Activated T-helper 1 cell treated with Interleukin-2 at 50 U/mL for 16 hours (primary cell): ENCODE data around the gene FOXN3.
"Not testable (repeated sequence)": the region's sequence is repeated elsewhere in the genome, so short reads cannot be mapped to it uniquely, and the experiment has no call there.

Experiments
- DNase-seq: peaks from one replicate; pipeline ENCODE4 v3.0.0-alpha.2; 2020; ENCODE audit warnings: low read depth

The FOXN3 gene

DNA sequence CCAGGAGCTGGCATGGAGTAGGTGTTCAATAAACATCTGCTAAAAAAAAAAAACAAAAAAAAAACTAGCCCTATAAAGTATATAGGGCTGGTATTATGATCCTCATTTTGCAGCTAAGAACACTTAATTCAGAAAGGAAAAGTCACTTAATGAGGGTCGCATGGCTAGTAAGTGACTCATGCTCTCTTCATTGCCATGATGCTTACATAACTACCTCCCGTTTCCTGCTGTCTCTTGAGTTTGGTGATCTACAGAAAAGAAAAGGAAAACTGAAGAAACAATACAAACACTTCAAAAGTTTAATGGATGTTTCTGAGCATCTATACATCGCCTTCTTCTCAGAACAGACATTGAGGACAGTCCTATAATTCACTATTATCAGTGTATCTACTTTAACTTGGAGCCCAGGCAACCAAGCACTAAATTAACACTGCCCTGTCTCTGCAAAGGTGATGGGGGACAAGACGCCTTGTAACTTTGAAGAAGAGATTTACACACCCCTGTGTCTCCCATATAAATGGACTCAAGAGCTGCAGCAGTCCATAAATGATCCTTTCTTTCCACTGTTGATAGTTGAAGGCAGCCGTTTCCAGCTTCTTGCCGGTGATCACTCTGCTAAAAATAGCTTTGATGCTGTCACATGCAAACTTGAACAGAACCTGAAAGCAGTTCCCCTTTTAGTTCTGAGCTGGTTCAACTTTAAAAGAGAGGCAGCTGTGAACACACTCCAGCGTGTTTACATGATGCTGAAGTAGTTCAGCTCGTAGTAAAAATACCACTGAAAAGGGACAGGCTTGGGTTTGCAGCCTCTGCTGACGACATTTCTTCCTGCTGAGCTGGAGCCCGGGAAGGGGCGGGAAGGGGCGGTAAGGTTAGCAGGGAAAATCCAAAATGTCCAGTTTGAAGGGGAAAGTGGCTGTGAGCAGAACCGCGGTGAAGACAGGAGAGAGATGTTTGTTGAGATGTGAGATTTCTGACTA lies 113.3 kb downstream of the FOXN3 start:
- no peak for DNase-seq

DNA sequence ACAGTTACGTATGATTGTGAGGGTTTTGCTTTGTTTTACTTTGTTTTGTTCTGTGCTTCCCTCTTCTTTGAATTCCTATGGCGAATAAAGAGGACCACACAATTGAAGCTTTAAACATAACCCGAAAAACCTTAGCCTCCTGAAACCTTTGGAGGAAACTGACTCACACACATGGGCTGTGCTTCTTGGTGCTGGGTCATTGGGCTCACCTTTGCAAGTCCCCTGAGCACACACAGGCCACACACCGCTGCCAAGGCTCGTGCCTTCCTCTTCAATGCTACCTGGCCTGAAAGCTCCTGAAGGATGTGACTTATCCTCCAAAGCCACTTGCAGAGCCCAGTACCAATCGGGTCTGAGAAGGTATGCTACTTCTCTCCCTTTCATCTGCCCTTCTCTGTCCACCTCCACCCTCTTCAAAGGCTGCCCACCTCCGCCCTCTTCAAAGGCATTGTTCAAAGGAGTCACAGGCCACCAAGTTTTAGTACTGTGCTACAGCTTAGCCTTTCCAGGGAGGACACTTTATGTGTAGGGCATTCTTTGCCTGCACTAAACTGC lies 114.6 kb downstream of the FOXN3 start:
- no peak for DNase-seq

- DNase-seq = no peak
Observed at GRCh38 chr14:89299587-89299986, 117.4 kb downstream of the FOXN3 start.

DNA sequence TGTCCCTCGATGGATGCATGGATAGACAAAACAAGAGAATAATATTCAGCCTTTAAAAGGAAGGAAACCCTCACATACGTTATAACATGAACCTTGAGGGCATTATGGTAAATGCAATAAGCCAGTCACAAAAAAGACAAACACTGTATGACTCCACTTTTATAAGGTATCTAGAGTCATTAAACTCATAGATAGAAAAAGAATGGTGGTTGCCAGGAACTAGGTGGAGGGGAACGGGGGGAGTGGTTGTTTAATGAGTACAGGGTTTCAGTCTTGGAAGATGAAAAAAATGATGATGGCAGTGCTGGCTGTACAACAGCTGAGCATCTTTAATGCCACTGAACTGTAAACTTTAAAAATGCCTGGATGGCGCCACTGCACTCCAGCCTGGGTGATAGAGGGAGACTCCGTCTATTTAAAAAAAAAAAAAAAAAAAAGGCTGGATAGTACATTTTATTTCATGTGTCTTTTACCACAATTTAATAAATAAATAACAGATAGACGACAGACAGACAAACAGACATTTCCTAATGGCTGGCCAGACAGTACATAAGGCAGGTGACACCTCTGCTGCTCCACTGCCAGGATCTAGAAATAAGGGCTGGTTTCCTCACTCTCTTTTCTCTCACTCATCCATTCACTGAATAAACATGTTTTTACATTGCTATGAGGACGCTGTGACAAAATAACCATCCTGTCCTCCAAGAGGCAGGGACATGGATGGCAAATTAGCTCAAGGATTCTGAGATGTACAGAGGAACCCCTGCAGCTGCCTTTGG lies 118.8 kb downstream of the FOXN3 start:
- no peak for DNase-seq

GRCh38 chr14:89296281-89296745 lies 120.7 kb downstream of the FOXN3 start:
- DNase-seq = no peak

GRCh38 chr14:89294872-89295271 lies 122.2 kb downstream of the FOXN3 start:
- DNase-seq = no peak

GRCh38 chr14:89294469-89294868 lies 122.6 kb downstream of the FOXN3 start:
- not testable (repeated sequence) for DNase-seq

DNA sequence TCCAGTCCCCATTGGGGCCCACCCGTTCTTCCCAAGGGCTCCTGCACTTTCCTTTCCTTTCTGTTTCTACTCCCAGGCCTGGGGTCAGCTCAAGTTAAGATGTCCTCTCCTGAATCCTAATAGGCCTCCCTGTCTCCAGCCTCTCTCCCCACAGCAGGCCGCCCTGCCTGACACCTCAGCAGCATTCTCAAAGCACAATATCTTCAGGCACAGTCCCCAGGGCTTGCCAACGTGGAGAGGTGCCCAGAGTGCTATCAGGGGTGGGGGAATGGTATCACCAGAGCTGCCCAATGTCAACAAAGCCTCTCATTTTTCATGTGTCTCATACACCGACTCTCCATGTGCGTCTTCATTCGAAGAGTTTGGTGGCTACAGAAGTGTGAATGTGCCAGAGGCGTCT lies 123.0 kb downstream of the FOXN3 start:
- DNase-seq = no peak

DNA sequence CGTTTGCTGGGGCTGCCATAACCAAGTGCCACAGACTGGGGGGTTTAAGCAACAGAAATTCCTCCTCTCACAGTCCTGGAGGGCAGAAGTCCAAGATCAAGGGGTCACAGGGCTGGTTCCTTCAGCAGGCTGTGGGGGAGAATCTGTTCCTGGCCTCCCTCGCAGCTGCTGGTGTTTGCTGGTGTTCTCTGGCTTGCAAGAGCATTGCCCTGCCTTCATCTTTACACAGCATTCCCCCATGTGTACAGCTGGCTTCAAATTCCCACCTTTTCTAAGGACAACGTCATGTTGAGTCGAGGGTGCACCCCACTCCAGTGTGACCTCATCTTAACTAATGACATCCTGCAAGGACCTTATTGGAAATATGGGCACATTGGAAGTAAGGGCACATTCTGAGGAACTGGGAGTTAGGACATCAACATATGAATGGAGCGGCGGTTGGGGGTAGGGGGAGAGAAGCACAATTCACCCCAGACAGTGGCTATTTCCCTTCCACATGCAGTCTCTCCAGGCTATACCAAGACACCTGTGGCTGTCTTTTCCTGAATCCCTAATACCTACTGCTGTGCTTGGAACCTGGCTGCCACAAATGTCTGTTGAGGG lies 123.6 kb downstream of the FOXN3 start:
- no peak for DNase-seq

GRCh38 chr14:89292579-89293313 lies 124.3 kb downstream of the FOXN3 start:
- DNase-seq = no peak

DNA sequence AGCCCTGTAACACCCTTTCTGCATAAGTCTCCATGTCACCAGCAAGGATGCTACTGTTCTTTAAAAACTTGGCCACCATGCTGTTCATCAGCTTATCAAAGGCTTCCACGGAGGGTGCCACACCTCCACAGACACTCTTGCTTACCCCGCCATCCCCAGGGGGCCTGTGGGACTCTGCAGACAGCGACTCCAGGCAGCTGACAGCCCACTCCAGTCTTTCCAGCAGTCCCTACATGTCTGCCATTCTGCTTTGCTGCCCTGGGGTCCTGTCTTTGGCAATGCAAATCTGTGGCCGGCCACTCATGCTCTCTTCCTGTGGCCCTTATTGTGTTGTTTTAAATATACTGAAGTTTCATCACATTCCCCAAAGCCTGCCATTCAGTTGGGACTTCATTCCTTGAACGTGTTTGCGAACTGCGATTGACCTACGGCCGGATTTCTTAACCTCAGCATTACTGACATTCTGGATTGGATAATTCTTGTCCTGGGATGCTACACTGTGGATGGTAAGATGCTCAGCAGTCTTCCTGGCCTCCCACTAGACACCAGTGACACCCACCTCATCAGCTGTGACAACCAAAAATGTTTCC lies 125.6 kb downstream of the FOXN3 start:
- DNase-seq = no peak

GRCh38 chr14:89290813-89291212 lies 126.2 kb downstream of the FOXN3 start:
- no peak for DNase-seq

GRCh38 chr14:89289477-89289876 lies 127.6 kb downstream of the FOXN3 start:
- no peak for DNase-seq

DNA sequence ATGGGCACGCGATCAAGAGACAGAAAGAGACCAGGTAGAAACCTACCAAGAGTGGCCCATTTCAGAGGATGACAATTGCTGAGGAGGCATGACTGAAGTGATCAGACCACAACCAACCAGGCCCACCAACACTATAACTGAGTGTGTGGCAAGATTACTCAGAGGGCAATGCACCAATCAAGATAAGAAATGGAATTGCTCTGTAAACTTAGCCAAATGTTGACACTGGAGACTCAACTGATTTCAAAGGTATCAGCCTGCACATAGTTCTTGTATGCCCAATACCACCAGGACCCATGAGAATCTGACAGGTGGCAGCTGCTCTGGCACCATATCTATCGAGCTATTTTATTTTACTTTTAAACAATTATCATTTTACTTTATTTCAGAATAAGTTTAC lies 128.9 kb downstream of the FOXN3 start:
- DNase-seq = no peak

DNA sequence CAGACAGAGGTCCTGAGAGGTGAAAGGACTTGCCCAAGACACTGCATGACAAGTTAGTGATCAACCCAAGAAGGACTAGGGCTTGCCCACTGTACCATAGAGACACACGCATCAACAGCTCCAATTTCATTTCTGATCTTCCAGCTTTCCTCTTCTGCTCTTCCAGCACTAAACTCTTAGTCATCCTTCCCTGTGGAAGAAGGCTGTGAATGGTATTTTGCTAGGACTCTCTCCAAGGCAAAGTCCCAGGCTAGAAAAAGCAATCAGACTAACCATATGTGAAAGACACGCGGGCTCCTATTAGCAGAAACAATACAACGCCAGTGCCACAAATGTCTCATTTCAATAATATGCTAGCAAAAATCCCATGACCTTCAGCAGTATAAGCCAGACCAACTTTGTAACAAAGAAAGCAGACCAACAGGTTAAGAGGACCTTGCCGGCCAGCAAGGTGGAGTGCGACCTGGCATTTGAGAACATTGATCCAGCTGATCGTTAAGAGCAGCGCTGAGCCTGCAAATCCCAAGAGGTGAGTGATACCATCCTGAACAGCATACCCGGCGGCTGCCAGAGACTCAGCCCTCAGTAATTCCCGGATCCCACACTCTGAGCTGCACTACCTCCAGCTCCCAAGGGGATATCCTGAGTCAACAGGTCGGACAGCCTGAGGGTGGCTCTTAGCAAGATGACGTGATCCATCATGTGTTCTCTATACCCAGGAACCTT lies 132.5 kb downstream of the FOXN3 start:
- no peak for DNase-seq

DNA sequence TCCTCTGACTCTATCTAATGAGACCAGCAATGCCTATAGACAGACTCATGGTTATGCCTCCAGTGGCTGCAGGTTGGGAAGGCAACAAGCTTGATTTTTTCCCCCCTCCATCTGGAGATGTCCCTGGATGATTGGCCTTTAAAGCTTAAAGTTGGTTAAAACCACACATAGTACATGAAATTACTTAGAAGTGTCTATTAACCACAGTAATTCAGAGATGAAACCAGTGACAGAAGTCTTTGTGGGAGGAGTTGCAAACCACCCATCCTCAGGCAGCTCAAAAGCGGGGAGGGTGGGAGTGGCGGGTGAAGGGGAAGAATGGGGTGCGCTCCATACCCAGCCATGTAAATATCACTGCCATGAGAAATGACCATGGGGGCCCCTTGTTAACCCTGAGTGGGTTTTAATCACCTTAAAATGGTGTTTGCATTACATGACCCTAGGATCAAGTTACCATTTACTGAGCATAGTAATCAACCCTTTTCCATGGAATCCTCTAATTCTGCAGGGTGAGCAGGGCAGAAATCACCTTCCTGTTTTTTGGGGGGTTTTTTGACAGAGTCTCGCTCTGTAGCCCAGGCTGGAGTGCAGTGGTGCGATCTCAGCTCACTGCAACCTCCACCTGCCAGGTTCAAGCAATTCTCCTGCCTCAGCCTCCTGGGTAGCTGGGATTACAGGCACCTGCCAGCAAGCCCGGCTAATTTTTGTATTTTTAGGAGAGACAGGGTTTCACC lies 133.5 kb downstream of the FOXN3 start:
- no peak for DNase-seq

DNA sequence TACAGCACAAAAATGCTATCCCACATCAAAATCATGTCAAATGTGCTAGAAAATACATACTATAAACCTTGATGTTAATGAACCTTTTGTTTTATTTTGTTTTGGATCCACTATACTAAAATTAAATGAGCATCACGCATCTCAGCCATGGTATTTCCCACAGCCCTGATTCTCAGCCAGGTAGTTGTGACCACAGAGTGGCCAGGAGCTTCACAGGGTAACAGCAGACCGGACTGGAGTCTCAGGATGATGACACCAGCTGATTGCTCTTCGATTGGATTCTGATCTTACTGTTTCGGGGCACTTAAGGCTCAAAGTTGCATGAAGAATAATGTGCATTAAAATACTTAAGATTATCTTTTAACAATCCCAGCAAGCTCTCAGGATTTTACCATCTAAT lies 134.8 kb downstream of the FOXN3 start:
- no peak for DNase-seq

GRCh38 chr14:89280600-89280999 lies 136.4 kb downstream of the FOXN3 start:
- DNase-seq = no peak

DNA sequence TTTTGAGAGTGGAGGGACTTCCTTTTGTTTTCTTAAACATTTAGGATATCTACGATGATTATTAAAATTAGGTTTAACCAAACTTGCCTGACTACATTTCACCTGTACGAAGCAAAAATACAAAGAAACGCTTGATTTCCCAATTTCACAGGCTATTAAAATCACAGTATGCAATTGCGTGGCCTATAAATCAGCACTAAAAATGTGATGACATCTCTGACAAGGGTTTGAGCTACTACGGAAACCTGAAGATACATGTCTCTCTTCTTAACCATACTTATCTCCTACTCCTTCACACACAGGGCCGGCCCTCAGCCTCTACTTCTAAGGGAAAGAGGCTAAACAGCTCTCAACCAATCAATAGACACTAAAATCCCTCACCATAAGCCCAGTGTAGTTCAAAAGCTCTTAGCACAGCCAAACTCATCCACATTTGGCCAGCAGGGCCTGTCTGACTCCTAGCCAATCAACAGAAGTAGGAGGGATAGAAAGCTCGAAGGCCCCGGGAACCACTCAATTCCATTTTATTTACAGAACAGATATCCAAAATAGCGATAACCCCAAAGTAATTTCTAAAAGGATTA lies 137.3 kb downstream of the FOXN3 start:
- DNase-seq = no peak
